CD4-positive, alpha-beta T cell (primary cell): Measurements from ENCODE around the gene FGF5. TPM values are rescaled to one million over a fixed set of nuclear protein-coding genes. Genes with fewer than 3 reads are reported as not detected.
A peak's percentile ranks its signal among the peaks of the same experiment; 100 is the strongest.

Experiments
- ATAC-seq: fragments of 200-7000 bp; cut with Tn5 transposase; one replicate; pipeline ENCODE4 v1.10.0; 2022; ENCODE audit warnings: mild to moderate bottlenecking; ENCODE audit not compliant: poor library complexity
- CTCF ChIA-PET: fragments of 350-600 bp; sonication (Branson Sonifier 250); formaldehyde crosslinking; loops from one replicate; lab custom pipeline; 2021; ENCODE audit warnings: antibody characterized with exemption, inconsistent platforms; lab: Charles Lee
- POLR2A ChIA-PET: fragments of 350-600 bp; sonication (Branson Sonifier 250); formaldehyde crosslinking; loops from one replicate; lab custom pipeline; 2021; ENCODE audit warnings: antibody characterized with exemption, inconsistent platforms; lab: Charles Lee
- DNase-seq, 14 experiments: peaks; one replicate each; pipeline ENCODE4 v3.0.0-alpha.2; 2013 to 2020; ENCODE audit warnings: mixed read lengths in 2 of 14
- H3K27ac ChIP-seq, 2 donors: one replicate each; pipeline versions ENCODE4 v1.5.1 to v1.7.0; 2013; ENCODE audit warnings: low read length in 2 of 2, low read depth in 1 of 2, mild to moderate bottlenecking in 1 of 2
- H3K27me3 ChIP-seq, 2 experiments: 1 replicate in 1 of 2; 2 replicates in 1 of 2; pipeline versions ENCODE4 v1.6.1 to v1.7.0; 2013; ENCODE audit warnings: low read length in 2 of 2, control low read depth in 1 of 2, mild to moderate bottlenecking in 1 of 2, moderate library complexity in 1 of 2; ENCODE audit not compliant: insufficient read depth in 2 of 2, control insufficient read depth in 1 of 2
- H3K36me3 ChIP-seq: one replicate; pipeline ENCODE4 v1.6.1; 2013; ENCODE audit warnings: low read length, control low read depth; ENCODE audit not compliant: insufficient read depth
- H3K4me1 ChIP-seq: one replicate; pipeline ENCODE4 v1.6.1; 2013; ENCODE audit warnings: low read length, control low read depth; ENCODE audit not compliant: insufficient read depth
- H3K4me3 ChIP-seq: one replicate; pipeline ENCODE4 v1.5.1; 2013; ENCODE audit warnings: mild to moderate bottlenecking, low read length, moderate library complexity
- H3K9me3 ChIP-seq, 2 experiments: 1 replicate in 1 of 2; 2 replicates in 1 of 2; pipeline versions ENCODE4 v1.6.1 to v1.7.0; 2013; ENCODE audit warnings: low read length in 2 of 2, mild to moderate bottlenecking in 2 of 2, control low read depth in 1 of 2, moderate library complexity in 1 of 2; ENCODE audit not compliant: control insufficient read depth in 1 of 2, insufficient read depth in 1 of 2
- H3K27ac Mint-ChIP-seq: one replicate; pipeline ENCODE4 v1.8.0; 2020; ENCODE audit warnings: mixed read lengths
- H3K27me3 Mint-ChIP-seq: one replicate; pipeline ENCODE4 v1.8.0; 2021; ENCODE audit warnings: mixed read lengths
- H3K36me3 Mint-ChIP-seq: one replicate; pipeline ENCODE4 v1.8.0; 2021; ENCODE audit warnings: low read depth, mixed read lengths
- H3K4me1 Mint-ChIP-seq: one replicate; pipeline ENCODE4 v1.8.0; 2021; ENCODE audit warnings: low read depth, mixed read lengths
- H3K4me3 Mint-ChIP-seq: one replicate; pipeline ENCODE4 v1.8.0; 2020; ENCODE audit warnings: mild to moderate bottlenecking, mixed read lengths
- H3K9me3 Mint-ChIP-seq: one replicate; pipeline ENCODE4 v1.8.0; 2020; ENCODE audit warnings: mixed read lengths
- intact Hi-C, 2 experiments: fragments of 100-400 bp; cut with DNase I in 1 of 2; cut with micrococcal nuclease in 1 of 2; formaldehyde crosslinking; loops; one replicate each; pipeline versions ENCODE4 v1.15.1 to v1.9.0; 2023 to 2025; cut with DNase I, micrococcal nuclease
- polyA plus RNA-seq, 2 donors: library from polyadenylated mRNA; unstranded; fragments of 120-200 nt; gene quantifications; one replicate each; pipeline ENCODE4 v1.2.1, GENCODE V29; 2013
- total RNA-seq, 174 experiments: library from RNA in 2 of 174; stranded (reverse) in 2 of 174; gene quantifications; one replicate each; pipeline ENCODE4 v1.2.3 and lab custom pipeline; 2021 to 2026
- TF ChIP-seq, protein P1 (sequence below): fragments of 200-600 bp; IDR thresholded peaks from one replicate; pipeline ENCODE4 v1.8.0; 2022; ENCODE audit warnings: antibody characterized with exemption, mild to moderate bottlenecking

Gene FGF5, protein sequence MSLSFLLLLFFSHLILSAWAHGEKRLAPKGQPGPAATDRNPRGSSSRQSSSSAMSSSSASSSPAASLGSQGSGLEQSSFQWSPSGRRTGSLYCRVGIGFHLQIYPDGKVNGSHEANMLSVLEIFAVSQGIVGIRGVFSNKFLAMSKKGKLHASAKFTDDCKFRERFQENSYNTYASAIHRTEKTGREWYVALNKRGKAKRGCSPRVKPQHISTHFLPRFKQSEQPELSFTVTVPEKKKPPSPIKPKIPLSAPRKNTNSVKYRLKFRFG
- total RNA-seq (under 1 TPM; 0.05 to 0.06 TPM), total RNA-seq (lab: John Stamatoyannopoulos, UW) (0 to 0.20 (median 0) reads per million in 172 experiments)
- not detected for polyA plus RNA-seq (2013, experiment 1 of 2)
- polyA plus RNA-seq (2013, experiment 2 of 2), result 0.08 TPM

DNA sequence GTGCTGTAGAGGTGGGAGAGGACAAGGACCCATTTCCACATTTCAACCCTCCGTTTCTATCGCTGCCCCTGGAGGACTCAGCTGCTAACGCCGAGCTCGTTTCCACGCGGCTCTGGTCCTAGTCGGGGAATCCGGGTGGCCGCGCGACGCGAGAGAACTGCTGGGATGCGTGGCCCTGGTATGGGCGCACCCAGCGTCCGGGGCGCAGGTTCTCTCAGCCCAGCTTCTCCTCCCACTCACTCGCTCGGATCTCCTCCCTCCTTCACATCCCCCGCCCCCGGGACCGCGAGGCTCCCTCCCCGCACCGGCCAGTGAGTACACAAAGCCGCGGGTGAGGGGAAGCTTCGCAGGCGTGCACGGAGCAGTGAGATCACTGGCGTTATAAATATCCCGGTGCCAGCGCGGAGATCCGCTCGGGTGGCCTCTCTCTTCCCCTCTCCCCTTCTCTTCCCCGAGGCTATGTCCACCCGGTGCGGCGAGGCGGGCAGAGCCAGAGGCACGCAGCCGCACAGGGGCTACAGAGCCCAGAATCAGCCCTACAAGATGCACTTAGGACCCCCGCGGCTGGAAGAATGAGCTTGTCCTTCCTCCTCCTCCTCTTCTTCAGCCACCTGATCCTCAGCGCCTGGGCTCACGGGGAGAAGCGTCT is at the start of gene FGF5:
FGF5 (plus strand) TSS at position 412 of the 649 bp plus-strand sequence; CDS start at position 573, 161 bp downstream.
- peaks cover 97% of the 10 kb centered on the region for H3K27me3 Mint-ChIP-seq
- Histone ChIP-seq H3K4me1 (peaks cover 21% of the 10 kb centered on the region), H3K36me3 (no peaks in the 10 kb centered on the region), H3K27ac (no peak within 1 kb of the TSS), H3K27me3 (peaks cover 49 to 89% of the 10 kb centered on the region in 2 experiments), H3K9me3 (peaks cover 0 to 24% of the 10 kb centered on the region in 2 experiments), H3K4me3 (peak within 1 kb of the TSS; percentile 3)
- DNase-seq (peak in 1 of 14 experiments; percentile 16), ATAC-seq (no peak)
- H3K36me3 Mint-ChIP-seq, result no peaks in the 10 kb centered on the region
- TF ChIP-seq, protein P1, sequence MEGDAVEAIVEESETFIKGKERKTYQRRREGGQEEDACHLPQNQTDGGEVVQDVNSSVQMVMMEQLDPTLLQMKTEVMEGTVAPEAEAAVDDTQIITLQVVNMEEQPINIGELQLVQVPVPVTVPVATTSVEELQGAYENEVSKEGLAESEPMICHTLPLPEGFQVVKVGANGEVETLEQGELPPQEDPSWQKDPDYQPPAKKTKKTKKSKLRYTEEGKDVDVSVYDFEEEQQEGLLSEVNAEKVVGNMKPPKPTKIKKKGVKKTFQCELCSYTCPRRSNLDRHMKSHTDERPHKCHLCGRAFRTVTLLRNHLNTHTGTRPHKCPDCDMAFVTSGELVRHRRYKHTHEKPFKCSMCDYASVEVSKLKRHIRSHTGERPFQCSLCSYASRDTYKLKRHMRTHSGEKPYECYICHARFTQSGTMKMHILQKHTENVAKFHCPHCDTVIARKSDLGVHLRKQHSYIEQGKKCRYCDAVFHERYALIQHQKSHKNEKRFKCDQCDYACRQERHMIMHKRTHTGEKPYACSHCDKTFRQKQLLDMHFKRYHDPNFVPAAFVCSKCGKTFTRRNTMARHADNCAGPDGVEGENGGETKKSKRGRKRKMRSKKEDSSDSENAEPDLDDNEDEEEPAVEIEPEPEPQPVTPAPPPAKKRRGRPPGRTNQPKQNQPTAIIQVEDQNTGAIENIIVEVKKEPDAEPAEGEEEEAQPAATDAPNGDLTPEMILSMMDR, result no peak
- ChIA-PET POLR2A (no interaction called here), CTCF (no interaction called here)
- H3K4me1 Mint-ChIP-seq, result peaks cover 38% of the 10 kb centered on the region
- no peak within 1 kb of the TSS for H3K27ac Mint-ChIP-seq
- H3K4me3 Mint-ChIP-seq, result peak within 1 kb of the TSS; percentile 85
- no peaks in the 10 kb centered on the region for H3K9me3 Mint-ChIP-seq
- intact Hi-C loops, result no loop called here

DNA sequence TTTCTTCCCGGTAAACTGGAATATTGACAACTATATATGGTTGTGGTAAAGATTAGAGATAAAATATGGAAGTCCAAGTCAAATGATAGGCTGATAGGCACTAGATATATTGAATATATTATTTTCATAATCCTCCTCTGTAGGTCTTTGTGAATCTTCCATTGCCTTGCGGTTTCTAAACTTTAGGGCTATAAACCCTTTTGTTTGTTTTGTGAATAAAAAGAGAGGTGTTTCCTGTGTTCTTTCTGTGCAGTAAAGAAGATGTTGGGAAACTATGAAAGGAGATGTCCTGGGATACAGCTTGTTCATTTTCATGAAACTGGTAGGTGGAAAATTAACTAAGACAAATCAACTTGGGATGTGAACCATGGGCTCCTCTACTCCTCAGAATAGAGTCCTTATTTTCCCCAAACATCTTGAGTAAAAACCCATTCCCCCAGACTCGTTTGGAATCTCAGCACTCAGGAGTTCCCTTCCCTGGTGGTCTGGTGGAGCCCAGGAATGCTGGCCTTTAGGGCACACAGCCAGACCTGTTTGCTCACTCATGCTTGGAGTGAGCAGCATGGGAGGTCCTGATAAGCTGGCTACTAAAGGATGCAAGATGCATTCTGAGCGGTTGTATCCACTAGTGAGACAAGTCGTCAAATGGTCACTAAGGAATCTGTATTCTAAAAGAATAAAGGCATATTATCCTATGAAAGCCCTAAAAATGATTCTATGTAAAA is 47.0 kb upstream of the FGF5 start:
- Histone ChIP-seq H3K4me3 (no peak overlapping the region), H3K9me3 (no peaks in the 10 kb centered on the region), H3K4me1 (no peaks in the 10 kb centered on the region), H3K27ac (no peak overlapping the region), H3K36me3 (no peaks in the 10 kb centered on the region), H3K27me3 (peaks cover 3 to 41% of the 10 kb centered on the region in 2 experiments)
- Mint-ChIP-seq H3K27ac (no peak overlapping the region), H3K4me3 (no peak overlapping the region), H3K4me1 (no peaks in the 10 kb centered on the region), H3K36me3 (no peaks in the 10 kb centered on the region), H3K9me3 (no peaks in the 10 kb centered on the region), H3K27me3 (peaks cover 47% of the 10 kb centered on the region)
- TF ChIP-seq, protein P1, result no peak
- intact Hi-C loops, result loop anchor here (5.0 to 10.0 kb wide), 3 partner anchors 37 to 1177 kb away; no protein-coding TSS in a partner anchor
- no peak for ATAC-seq
- no peak for DNase-seq
- ChIA-PET POLR2A (interaction anchor here (0.6 to 1.1 kb wide), 3 partner anchors 17 to 133 kb away, joined by 3 read pairs; no protein-coding TSS in a partner anchor), CTCF (no interaction called here)

DNA sequence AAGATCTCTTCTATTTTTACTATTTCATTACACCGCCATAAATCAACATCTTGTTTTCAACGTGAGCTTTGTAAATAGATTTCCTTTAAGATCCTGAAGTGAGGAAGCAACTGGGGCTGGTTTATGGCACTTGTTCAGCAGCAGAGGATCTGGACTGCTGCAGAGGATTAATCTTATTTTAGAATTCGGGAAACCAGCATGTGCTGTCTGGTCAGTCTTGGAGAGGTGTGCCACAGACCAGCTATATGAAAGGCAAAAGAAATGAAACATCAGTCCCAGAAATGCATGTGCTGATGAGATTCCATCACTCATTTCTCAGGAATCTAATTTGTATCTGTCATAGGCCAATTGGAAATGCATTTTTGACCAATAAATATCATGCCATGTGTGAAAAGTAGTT is 45.8 kb upstream of the FGF5 start:
- H3K9me3 Mint-ChIP-seq, result no peaks in the 10 kb centered on the region
- no peak overlapping the region for H3K27ac Mint-ChIP-seq
- no peaks in the 10 kb centered on the region for H3K36me3 ChIP-seq
- H3K36me3 Mint-ChIP-seq, result no peaks in the 10 kb centered on the region
- POLR2A ChIA-PET, result interaction anchor here (0.7 to 1.3 kb wide), 3 partner anchors 9 to 36 kb away, joined by 3 to 4 read pairs (median 3); no protein-coding TSS in a partner anchor
- H3K9me3 ChIP-seq, result no peaks in the 10 kb centered on the region
- CTCF ChIA-PET, result interaction anchor here (0.7 to 1.4 kb wide), 2 partner anchors 9 to 95 kb away, joined by 3 to 4 read pairs; no protein-coding TSS in a partner anchor
- H3K4me3 ChIP-seq, result no peak overlapping the region
- H3K27me3 ChIP-seq, result peaks cover 3 to 48% of the 10 kb centered on the region in 2 experiments
- H3K27me3 Mint-ChIP-seq, result peaks cover 47% of the 10 kb centered on the region
- no peak overlapping the region for H3K27ac ChIP-seq
- DNase-seq (no peak), ATAC-seq (no peak)
- TF ChIP-seq, protein P1, result no peak
- no peak overlapping the region for H3K4me3 Mint-ChIP-seq
- H3K4me1 ChIP-seq, result no peaks in the 10 kb centered on the region
- intact Hi-C loops, result no loop called here
- no peaks in the 10 kb centered on the region for H3K4me1 Mint-ChIP-seq
